IPS-NIHi11 (cell line): ENCODE data around the gene IFNA4.
"Not testable (repeated sequence)": the region's sequence is repeated elsewhere in the genome, so short reads cannot be mapped to it uniquely, and the experiment has no call there.

Experiments used
- DNase-seq: peaks from one replicate; pipeline ENCODE4 v3.0.0; 2012; ENCODE audit warnings: mixed read lengths, low spot score

IFNA4 gene

DNA sequence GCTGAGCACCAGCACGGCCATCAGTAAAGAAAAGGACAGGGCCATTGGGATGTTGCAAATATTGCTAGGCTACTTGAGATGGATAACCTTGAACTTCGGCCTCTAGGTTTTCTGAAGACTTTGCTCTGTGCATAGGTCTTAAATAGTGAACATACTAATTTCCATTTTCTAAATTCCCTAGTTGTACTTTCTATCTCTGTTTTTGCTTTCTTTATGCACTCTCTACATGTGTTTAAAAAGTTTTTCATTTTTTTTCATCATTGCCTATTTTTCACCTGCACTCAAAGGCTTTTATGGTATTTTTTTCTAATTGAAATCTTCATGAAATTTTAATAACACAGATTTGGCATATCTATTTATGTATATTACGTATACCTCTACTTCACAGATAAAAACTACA, at the start of gene IFNA4:
IFNA4 (minus strand) TSS at position 101 of the 400 bp plus-strand sequence; CDS start at position 45, 56 bp downstream.
- DNase-seq = not testable (repeated sequence)

DNA sequence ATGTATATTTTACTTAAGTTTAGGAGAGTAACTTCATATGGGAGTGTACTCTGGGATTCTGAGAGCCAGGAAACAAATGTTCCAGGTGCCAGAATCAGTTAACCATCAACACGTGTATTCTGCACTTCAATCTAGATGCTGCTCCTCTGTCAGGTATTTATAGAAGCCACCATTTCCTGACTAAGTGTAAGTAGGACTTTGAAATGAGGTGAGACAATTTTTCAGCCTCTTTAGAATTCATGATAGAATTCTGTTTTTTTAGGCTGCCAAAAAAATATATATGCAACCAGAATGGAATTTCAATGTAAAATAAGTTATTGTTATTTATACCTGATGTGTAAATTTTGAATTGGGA, 49.0 kb upstream of the IFNA4 start:
- not testable (repeated sequence) for DNase-seq

DNA sequence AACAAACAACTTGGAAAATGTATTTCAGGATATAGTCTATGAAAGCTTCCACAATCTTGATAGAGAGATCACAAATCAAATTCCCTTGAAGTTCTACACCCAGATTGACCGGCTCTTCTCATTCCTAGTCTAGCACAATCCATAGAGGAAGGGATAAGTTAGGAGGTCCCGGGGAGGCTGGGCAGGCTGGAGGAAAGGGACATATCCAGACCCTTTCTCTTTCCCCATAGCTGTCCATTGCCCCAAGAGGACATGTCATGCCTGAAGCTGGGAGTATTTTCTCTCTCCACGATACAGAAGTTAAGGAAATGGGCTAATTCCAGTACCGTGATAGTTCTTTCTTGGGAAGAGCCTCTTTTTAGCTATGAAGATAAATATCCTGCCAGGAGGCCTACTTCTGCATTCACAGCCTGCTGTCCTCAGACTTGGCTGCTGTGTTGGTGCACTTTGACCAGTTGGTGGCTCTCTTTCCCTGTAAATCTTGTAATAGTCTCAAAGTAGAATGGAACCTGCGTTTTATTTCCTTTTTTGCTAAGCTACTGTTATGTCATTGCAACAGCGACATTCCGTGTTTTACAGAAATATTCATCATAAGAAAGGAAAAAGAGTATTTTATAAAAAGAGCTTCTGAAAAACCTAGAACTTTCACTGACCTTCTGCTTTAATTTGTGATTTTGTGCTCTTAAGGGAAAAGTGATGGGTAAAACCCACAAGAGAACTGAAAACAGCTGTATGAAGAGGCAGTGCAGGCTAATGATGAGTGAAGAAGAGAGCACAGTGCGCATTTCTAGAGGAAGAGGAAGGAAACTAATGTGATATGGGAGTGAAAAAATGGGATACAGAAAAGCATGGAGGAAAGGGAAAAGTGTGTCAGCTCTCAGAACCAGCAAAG, 48.3 kb upstream of the IFNA4 start:
- peak; percentile 41 for DNase-seq

DNA sequence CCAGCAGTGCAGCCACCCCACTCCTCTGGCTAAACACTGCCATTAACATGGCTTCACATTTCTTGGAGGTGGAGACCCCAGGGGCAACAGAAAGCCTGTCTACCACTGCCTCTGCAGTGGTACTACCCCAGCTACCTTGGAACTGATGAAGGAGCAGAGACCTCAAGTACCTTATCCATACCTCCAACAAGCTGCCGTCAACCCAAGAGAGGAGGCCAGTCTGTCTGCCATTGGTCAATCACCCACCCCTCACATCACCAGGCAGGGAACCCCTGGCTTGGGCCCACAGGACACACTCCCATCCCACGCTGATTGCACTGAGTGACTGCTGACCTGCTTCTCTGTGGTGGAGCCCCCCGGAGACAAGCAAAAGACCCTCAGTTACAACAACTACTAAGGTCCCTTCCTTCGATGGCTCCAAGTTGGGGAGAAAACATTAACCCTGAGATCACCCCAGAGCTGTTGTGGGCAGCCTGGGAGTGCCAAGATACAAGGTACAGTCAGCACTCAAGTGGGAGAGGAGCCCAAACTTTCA, 46.8 kb upstream of the IFNA4 start:
- DNase-seq = no peak

DNA sequence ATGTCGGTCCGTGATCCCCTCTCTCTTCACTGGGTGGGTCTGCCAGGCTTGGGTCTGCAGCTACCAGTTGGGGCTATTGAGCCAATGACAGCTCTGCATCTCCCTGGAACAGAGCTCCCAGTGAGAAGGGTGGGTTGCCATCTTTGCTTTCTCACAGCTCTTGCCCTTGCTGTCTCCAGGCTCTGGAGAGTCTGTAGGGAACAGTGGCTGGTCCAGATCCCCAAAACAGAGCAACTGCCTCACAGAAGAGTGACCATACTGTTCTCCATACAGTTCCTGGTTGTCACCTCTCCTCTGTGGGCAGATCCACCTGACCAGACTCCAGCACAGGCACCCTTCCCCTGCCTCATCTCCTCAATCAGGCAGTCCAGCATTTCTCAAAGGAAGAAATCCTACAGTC, 45.9 kb upstream of the IFNA4 start:
- no peak for DNase-seq

DNA sequence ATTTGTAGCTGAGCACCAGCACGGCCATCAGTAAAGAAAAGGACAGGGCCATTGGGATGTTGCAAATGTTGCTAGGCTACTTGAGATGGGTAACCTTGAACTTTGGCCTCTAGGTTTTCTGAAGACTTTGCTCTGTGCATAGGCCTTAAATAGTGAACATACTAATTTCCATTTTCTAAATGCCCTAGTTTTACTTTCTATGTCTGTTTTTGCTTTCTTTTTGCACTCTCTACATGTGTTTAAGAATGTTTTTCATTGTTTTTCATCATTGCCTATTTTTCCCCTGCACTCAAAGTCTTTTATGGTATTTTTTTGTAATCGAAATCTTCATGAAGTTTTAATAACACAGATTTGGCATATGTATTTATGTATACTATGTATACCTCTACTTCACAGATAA, 40.7 kb upstream of the IFNA4 start, which contains the start of gene IFNA17:
IFNA17 (minus strand) TSS at position 101 of the 400 bp plus-strand sequence; CDS start at position 52, 49 bp downstream.
- no peak for DNase-seq

DNA sequence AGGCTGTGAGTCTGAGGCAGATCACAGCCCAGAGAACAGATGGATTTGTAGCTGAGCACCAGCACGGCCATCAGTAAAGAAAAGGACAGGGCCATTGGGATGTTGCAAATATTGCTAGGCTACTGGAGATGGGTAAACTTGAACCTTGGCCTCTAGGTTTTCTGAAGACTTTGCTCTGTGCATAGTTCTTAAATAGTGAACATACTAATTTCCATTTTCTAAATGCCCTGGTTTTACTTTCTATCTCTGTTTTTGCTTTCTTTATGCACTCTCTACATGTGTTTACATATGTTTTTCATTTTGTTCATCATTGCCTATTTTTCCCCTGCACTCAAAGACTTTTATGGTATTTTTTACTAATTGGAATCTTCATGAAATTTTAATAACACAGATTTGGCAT, 29.8 kb upstream of the IFNA4 start, which contains the start of gene IFNA16:
IFNA16 (minus strand) TSS at position 101 of the 400 bp plus-strand sequence; CDS start at position 95, 6 bp downstream.
- not testable (repeated sequence) for DNase-seq

DNA sequence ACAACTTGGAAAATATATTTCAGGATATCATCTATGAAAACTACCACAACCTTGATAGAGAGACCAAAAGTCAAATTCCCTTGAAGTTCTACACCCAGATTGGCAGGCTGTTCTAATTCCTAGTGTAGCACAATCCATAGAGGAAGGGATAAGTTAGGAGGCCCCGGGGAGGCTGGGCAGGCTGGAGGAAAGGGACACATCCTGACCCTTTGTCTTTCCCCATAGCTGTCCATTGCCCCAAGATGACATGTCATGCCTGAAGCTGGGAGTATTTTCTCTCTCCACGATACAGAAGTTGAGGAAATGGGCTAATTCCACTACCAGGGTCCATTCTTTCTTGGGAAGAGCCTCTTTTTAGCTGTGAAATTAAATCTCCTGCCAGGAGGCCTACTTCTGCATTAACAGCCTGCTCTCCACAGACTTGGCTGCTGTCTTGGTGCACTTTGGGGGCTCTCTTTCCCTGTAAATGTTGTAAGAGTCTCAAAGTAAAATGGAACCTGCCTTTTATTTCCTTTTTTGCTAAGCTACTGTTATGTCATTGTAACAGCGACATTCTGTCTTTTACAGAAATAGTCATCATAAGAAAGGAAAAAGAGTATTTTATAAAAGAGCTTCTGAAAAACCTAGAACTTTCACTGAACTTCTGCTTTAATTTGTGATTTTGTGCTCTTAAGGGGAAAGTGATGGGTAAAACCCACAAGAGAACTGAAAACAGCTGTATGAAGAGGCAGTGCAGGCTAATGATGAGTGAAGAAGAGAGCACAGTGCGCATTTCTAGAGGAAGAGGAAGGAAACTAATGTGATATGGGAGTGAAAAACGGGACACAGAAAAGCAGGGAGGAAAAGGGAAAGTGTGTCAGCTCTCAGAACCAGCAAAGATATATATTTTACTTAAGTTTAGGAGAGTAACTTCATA, 26.3 kb upstream of the IFNA4 start:
- DNase-seq = peak; percentile 13

DNA sequence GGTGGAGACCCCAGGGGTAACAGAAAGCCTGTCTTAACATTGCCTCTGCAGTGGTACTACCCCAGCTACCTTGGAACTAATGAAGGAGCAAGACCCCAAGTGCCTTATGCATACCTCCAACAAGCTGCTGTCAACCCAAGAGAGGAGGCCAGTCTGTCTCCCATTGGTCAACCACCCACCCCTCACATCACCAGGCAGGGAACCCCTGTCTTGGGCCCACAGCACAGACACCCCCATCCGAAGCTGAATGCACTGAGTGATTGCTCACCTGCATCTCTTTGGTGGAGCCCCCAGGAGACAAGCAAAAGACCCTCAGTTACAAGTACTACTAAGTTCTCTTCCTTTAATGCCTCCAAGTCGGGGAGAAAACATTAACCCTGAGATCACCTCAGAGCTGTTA, 24.8 kb upstream of the IFNA4 start:
- DNase-seq = not testable (repeated sequence)

DNA sequence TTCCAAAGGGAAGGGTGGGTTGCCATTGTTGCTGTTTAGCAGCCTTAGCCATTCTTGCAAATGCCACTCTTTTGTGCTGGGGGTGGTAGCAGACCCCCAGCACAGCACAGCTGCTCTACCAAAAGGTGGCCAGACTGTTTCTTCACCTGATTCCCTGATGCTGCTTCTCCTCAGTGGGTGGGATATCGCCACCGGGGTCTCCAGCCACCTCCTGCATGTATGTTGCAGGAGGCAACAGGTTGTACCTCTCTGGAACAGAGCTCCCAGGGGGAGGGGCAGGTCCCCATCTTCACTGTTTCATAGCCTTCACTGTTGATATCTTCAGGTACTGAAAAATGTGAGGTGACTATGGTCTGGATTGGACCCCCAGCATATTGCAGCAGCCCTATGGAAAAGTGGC, 23.4 kb upstream of the IFNA4 start:
- DNase-seq = not testable (repeated sequence)

DNA sequence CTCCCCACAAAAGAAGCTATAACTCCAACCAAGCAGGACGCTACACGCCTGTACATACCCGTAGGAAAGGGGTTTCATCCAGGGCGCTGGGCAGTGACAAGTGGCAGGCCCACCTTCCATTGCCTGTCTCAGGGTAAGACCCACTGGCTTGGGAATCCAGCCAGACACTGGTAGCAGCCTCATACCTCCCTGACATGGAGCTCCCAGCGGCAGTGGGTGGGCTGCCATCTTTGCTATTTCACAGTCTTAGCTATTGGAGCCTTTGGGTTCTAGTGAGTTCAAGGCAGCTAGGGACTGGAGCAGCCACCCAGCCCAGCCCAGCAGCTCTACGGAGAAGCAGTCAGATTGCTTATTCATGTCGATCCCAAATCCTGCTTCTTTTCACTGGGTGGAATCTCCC, 22.9 kb upstream of the IFNA4 start:
- no peak for DNase-seq

DNA sequence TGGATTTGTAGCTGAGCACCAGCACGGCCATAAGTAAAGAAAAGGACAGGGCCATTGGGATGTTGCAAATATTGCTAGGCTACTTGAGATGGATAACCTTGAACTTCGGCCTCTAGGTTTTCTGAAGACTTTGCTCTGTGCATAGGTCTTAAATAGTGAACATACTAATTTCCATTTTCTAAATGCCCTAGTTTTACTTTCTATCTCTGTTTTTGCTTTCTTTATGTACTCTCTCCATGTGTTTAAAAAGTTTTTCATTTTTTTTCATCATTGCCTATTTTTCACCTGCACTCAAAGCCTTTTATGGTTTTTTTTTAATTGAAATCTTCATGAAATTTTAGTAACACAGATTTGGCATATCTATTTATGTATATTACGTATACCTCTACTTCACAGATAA, 19.7 kb upstream of the IFNA4 start, which contains the start of gene IFNA10:
IFNA10 (minus strand) TSS at position 101 of the 400 bp plus-strand sequence; CDS start at position 55, 46 bp downstream.
- not testable (repeated sequence) for DNase-seq

DNA sequence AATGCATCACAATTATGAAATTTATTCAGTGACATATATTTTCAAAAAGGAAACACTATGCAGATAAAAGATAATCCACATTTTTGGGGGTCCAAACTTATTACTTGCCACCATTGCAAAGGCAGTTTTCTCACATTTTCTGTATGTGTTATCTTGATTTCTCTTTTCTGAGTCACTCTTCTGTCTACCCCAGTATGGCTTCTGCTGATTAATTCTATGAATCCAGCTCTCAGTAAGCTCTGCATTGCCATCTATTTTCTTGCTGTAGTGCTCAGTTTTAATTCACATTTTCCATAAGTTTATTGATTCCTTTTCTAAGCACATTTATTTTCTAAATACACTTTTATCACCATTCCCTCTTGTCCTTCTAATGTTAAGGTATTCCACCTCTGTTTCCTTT, 17.8 kb upstream of the IFNA4 start:
- DNase-seq = no peak

DNA sequence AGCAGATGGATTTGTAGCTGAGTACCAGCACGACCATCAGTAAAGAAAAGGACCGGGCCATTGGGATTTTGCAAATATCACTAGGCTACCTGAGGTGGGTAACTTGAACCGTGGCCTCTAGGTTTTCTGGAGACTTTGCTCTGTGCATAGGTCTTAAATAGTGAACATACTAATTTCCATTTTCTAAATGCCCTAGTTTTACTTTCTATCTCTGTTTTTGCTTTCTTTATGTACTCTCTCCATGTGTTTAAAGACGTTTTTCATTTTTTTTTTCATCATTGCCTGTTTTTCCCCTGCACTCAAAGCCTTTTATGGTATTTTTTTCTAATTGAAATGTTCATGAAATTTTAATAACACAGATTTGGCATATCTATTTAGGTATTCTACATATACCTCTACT, 14.7 kb upstream of the IFNA4 start, which contains the start of gene IFNA7:
IFNA7 (minus strand) TSS at position 101 of the 400 bp plus-strand sequence; CDS start at position 61, 40 bp downstream.
- not testable (repeated sequence) for DNase-seq

DNA sequence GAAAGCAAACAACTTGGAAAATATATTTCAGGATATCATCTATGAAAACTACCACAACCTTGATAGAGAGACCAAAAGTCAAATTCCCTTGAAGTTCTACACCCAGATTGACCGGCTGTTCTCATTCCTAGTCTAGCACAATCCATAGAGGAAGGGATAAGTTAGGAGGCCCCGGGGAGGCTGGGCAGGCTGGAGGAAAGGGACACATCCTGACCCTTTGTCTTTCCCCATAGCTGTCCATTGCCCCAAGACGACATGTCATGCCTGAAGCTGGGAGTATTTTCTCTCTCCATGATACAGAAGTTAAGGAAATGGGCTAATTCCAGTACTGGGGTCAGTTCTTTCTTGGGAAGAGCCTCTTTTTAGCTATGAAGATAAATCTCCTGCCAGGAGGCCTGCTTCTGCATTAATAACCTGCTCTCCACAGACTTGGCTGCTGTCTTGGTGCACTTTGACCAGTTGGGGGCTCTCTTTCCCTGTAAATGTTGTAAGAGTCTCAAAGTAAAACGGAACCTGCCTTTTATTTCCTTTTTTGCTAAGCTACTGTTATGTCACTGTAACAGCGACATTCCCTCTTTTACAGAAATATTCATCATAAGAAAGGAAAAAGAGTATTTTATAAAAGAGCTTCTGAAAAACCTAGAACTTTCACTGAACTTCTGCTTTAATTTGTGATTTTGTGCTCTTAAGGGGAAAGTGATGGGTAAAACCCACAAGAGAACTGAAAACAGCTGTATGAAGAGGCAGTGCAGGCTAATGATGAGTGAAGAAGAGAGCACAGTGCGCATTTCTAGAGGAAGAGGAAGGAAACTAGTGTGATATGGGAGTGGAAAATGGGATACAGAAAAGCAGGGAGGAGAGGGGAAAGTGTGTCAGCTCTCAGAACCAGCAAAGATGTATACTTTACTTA, 7.7 kb upstream of the IFNA4 start:
- not testable (repeated sequence) for DNase-seq

DNA sequence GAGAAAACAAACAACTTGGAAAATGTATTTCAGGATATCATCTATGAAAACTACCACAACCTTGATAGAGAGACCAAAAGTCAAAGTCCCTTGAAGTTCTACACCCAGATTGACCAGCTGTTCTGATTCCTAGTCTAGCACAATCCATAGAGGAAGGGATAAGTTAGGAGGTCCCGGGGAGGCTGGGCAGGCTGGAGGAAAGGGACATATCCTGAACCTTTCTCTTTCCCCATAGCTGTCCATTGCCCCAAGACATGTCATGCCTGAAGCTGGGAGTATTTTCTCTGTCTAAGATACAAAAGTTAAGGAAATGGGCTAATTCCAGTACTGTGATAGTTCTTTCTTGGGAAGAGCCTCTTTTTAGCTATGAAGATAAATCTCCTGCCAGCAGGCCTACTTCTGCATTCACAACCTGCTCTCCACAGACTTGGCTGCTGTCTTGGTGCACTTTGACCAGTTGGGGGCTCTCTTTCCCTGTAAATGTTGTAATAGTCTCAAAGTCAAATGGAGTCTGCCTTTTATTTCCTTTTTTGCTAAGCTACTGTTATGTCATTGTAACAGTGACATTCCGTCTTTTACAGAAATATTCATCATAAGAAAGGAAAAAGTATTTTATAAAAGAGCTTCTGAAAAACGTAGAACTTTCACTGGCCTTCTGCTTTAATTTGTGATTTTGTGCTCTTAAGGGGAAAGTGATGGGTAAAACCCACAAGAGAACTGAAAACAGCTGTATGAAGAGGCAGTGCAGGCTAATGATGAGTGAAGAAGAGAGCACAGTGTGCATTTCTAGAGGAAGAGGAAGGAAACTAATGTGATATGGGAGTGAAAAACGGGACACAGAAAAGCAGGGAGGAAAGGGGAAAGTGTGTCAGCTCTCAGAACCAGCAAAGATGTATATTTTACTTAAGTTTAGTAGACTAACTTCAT, 4.3 kb downstream of the IFNA4 start:
- DNase-seq = not testable (repeated sequence)

DNA sequence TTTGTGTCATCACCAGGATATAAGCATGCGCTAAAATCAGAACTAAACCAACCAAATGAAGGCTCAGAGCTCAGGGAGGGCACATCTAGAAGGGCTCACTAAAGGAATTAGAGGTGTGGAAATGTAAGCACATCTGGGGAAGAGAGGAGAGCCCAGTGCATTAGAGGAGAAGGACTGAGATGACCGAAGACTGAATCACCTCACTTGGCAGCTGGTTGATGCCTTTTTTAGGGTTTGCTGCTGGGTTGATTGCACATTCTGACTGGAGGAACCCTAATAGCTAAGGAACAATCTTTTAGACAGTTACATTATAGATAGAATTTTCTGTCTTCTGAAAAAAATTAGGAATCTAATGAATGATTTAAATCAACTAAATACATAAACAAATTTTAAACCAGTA, 12.7 kb downstream of the IFNA4 start:
- DNase-seq = no peak

DNA sequence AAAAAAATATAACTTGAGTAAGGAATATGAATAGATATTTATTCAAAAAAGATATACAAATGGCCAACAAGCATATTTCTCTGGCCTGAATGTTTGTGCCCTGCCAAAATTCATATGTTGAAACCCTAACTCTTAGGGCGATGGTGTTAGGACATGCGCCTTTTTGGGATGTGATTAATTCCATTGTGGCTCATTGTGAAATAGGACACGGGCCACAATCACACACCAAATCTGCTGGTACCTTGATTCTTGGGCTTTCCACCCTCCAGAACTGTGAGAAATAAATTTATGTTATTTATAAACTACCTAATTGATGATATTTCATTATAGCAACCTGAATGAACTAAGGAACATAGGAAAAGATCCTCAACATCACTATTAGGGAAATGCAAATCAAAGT, 15.2 kb downstream of the IFNA4 start:
- DNase-seq = no peak

DNA sequence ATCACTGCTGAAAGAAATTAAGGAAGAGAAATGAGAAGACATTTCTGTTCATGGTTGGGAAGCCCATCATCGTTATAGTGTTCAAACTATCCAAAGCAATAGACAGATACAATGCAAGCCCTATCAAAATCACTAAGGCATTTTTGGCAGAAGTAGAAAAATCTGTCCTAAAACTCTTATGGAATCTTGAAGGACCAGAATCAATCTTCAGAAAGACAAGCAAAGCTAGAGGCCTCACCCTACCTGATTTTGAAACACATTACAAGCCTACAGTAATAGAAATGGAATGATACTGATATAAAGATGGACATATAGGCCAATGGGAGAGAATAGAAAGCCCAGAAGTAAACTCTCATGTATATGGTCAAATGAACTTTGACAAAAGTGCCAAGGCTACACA, 16.0 kb downstream of the IFNA4 start:
- no peak for DNase-seq

DNA sequence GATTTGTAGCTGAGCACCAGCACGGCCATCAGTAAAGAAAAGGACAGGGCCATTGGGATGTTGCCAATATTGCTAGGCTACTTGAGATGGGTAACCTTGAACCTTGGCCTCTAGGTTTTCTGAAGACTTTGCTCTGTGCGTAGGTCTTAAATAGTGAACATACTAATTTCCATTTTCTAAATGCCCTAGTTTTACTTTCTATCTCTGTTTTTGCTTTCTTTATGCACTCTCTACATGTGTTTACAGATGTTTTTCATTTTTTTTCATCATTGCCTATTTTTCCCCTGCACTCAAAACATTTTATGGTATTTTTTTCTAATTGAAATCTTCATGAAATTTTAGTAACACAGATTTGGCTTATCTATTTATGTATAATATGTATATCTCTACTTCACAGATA, 20.8 kb downstream of the IFNA4 start, which contains the start of gene IFNA21:
IFNA21 (minus strand) TSS at position 101 of the 400 bp plus-strand sequence; CDS start at position 53, 48 bp downstream.
- DNase-seq = not testable (repeated sequence)
